Measurements from ENCODE around the gene MDN1. TPM values are rescaled to one million over a fixed set of nuclear protein-coding genes. Genes with fewer than 3 reads are reported as not detected.

MDN1 gene
- total RNA-seq, 2 experiments from 2014 or later, result 39.1 to 40.2 TPM

- H3K4me3 Mint-ChIP-seq, result no peak overlapping the region
- intact Hi-C loops (cut with micrococcal nuclease), result no loop called here
- H3K27ac Mint-ChIP-seq, result no peak overlapping the region
- no peaks in the 10 kb centered on the region for H3K36me3 Mint-ChIP-seq
- no peak for DNase-seq
- ChIA-PET POLR2A (no interaction called here), CTCF (interaction anchor here (1.5 kb wide), 1 partner anchor 171 kb away, joined by 3 read pairs; no protein-coding TSS in a partner anchor)
- H3K9me3 Mint-ChIP-seq, result no peaks in the 10 kb centered on the region
- H3K4me1 Mint-ChIP-seq (ENCODE audit: low read depth), result no peaks in the 10 kb centered on the region
- no peaks in the 10 kb centered on the region for H3K27me3 Mint-ChIP-seq
Measured at GRCh38 chr6:89604653-89605052, 214.9 kb downstream of the MDN1 start.

DNA sequence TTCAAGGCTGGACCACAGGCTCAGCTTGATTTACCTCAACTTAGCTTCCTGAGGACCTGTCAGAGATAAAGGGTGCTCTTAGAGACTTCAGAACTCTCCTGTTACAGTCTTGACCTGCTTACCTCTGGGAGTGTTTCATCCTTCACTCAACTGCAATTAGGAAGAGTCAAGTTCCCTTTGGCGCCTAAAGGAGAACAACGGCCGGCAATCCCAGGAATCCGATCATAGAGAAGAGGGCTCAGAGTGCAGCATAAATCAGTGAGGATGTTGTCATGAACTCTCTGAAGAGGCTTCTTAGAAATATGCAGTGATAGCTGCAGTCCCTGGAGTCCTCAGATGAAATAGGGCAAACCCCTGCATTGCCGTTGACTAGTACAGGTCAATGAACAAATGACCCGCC, 217.4 kb downstream of the MDN1 start:
- DNase-seq, result no peak
- ChIA-PET POLR2A (no interaction called here), CTCF (no interaction called here)
- Mint-ChIP-seq H3K36me3 (no peaks in the 10 kb centered on the region), H3K4me1 (ENCODE audit: low read depth) (peaks cover 3% of the 10 kb centered on the region), H3K27ac (no peak overlapping the region), H3K27me3 (no peaks in the 10 kb centered on the region), H3K9me3 (no peaks in the 10 kb centered on the region), H3K4me3 (no peak overlapping the region)
- intact Hi-C loops (cut with micrococcal nuclease), result no loop called here

- Mint-ChIP-seq H3K9me3 (no peaks in the 10 kb centered on the region), H3K36me3 (peaks cover 2% of the 10 kb centered on the region), H3K27ac (no peak overlapping the region), H3K4me1 (ENCODE audit: low read depth) (peaks cover 20% of the 10 kb centered on the region), H3K27me3 (no peaks in the 10 kb centered on the region), H3K4me3 (no peak overlapping the region)
- ChIA-PET POLR2A (no interaction called here), CTCF (interaction anchor here (1.4 to 2.4 kb wide), 2 partner anchors 10 to 228 kb away, joined by 3 to 14 read pairs; no protein-coding TSS in a partner anchor)
- no peak for DNase-seq
- intact Hi-C loops (cut with micrococcal nuclease), result loop anchor here (5.0 kb wide), 1 partner anchor 167 kb away; the partner anchor contains the start of gene ANKRD6
Measured at GRCh38 chr6:89599727-89600126, 219.9 kb downstream of the MDN1 start.

DNA sequence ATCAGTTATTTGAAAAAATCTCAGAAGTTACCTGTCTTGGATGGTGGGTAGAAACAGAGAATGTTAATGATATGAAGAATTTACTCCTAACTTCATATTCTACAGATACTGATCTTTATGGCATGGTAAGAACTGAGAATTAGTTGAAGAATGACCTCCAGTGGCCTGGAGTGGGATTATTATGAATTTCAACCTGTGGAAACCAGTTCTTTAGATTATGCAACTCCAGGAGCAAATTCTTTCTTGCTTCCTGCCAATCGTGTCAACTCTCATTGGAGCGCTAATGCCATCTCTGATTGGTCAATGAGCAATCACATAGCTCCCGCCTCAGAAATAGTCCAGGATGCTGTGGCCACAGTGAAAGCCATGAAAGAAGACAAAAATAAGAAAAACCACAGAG, 221.6 kb downstream of the MDN1 start:
- intact Hi-C loops (cut with micrococcal nuclease), result loop anchor here (5.0 kb wide), 1 partner anchor 166 kb away; the partner anchor contains the start of gene ANKRD6
- Mint-ChIP-seq H3K27me3 (no peaks in the 10 kb centered on the region), H3K4me1 (ENCODE audit: low read depth) (peaks cover 20% of the 10 kb centered on the region), H3K9me3 (no peaks in the 10 kb centered on the region), H3K27ac (no peak overlapping the region), H3K4me3 (no peak overlapping the region), H3K36me3 (peaks cover 2% of the 10 kb centered on the region)
- DNase-seq, result no peak
- ChIA-PET CTCF (interaction anchor here (0.9 to 2.4 kb wide), 4 partner anchors 12 to 226 kb away, joined by 3 to 14 read pairs (median 4); no protein-coding TSS in a partner anchor), POLR2A (no interaction called here)

DNA sequence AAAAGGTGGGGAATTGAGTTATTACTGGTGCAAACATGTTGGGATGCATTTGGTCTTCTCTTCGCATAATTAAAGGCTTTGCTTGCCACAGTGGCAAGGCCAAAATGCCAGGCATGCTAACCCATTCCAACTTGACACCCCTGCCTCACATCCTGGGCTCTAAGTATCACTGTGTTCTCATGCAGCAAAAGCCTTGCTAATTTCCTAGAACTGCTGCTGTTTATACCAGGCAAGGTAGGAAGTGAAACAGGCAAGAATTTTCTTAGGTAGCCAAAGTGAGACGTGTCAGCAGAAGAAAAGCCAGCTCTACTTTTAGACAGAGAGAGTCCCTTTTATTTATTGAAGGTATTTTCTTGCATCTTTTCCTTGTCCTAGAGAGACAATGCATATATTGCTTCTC, 222.2 kb downstream of the MDN1 start:
- DNase-seq, result no peak
- H3K27ac Mint-ChIP-seq, result no peak overlapping the region
- peaks cover 2% of the 10 kb centered on the region for H3K36me3 Mint-ChIP-seq
- intact Hi-C loops (cut with micrococcal nuclease), result loop anchor here (5.0 kb wide), 1 partner anchor 165 kb away; the partner anchor contains the start of gene ANKRD6
- ChIA-PET POLR2A (no interaction called here), CTCF (interaction anchor here (0.6 to 1.7 kb wide), 2 partner anchors 13 to 113 kb away, joined by 5 read pairs; no protein-coding TSS in a partner anchor)
- no peaks in the 10 kb centered on the region for H3K27me3 Mint-ChIP-seq
- H3K4me1 Mint-ChIP-seq (ENCODE audit: low read depth), result peaks cover 20% of the 10 kb centered on the region
- no peak overlapping the region for H3K4me3 Mint-ChIP-seq
- H3K9me3 Mint-ChIP-seq, result no peaks in the 10 kb centered on the region

DNA sequence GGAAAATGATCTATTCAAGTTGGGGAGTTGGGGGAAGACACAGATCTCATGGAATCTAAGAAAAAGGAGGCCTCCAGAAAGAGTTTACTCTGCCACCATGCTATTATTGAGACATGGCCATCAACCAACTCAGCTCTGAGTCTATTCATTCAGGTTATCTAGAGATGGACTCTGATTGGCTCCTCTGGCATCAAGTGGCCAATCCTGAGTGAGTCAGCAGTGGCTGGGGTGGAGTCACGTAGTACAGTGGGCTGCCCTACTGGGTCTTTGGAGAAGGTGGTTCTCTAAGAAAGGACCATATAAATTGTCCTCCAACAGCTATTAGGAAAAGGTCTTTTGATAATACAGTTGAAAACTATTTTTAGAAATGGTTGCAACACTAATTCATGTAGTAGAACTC, 223.1 kb downstream of the MDN1 start:
- intact Hi-C loops (cut with micrococcal nuclease), result loop anchor here (5.0 kb wide), 1 partner anchor 164 kb away; the partner anchor contains the start of gene ANKRD6
- Mint-ChIP-seq H3K27me3 (no peaks in the 10 kb centered on the region), H3K27ac (peak overlapping the region; percentile 80), H3K4me1 (ENCODE audit: low read depth) (peaks cover 20% of the 10 kb centered on the region), H3K4me3 (no peak overlapping the region), H3K36me3 (peaks cover 2% of the 10 kb centered on the region), H3K9me3 (no peaks in the 10 kb centered on the region)
- DNase-seq, result peak; percentile 17
- CTCF ChIA-PET, result interaction anchor here (1.1 to 1.7 kb wide), 2 partner anchors 13 to 14 kb away, joined by 3 to 5 read pairs; no protein-coding TSS in a partner anchor
- POLR2A ChIA-PET, result no interaction called here

GRCh38 chr6:89596056-89596455, 223.5 kb downstream of the MDN1 start:
- peak overlapping the region; percentile 80 for H3K27ac Mint-ChIP-seq
- intact Hi-C loops (cut with micrococcal nuclease), result loop anchor here (5.0 kb wide), 1 partner anchor 164 kb away; the partner anchor contains the start of gene ANKRD6
- peaks cover 20% of the 10 kb centered on the region for H3K4me1 Mint-ChIP-seq (ENCODE audit: low read depth)
- H3K9me3 Mint-ChIP-seq, result no peaks in the 10 kb centered on the region
- H3K4me3 Mint-ChIP-seq, result no peak overlapping the region
- no peaks in the 10 kb centered on the region for H3K27me3 Mint-ChIP-seq
- POLR2A ChIA-PET, result no interaction called here
- CTCF ChIA-PET, result interaction anchor here (1.1 to 1.7 kb wide), 2 partner anchors 13 to 15 kb away, joined by 3 to 5 read pairs; no protein-coding TSS in a partner anchor
- peak; percentile 20 for DNase-seq
- peaks cover 2% of the 10 kb centered on the region for H3K36me3 Mint-ChIP-seq

Other genes with a start within 250 kb of the MDN1 start
- 10 to 100 TPM; 25.5 to 26.4 TPM for gene LYRM2, start 181.0 kb downstream of the MDN1 start, total RNA-seq
- gene CASP8AP2, start 10.1 kb upstream of the MDN1 start, total RNA-seq, result 10 to 100 TPM; 32.4 to 34.2 TPM
- not detected for gene GJA10, start 74.7 kb upstream of the MDN1 start, total RNA-seq